ENCODE measurements around the gene PKMYT1. TPM values are rescaled to one million over a fixed set of nuclear protein-coding genes. Genes with fewer than 3 reads are reported as not detected.

PKMYT1 gene
- total RNA-seq, 2 donors from 2014 or later = 5.9 TPM; not detected in 1

DNA sequence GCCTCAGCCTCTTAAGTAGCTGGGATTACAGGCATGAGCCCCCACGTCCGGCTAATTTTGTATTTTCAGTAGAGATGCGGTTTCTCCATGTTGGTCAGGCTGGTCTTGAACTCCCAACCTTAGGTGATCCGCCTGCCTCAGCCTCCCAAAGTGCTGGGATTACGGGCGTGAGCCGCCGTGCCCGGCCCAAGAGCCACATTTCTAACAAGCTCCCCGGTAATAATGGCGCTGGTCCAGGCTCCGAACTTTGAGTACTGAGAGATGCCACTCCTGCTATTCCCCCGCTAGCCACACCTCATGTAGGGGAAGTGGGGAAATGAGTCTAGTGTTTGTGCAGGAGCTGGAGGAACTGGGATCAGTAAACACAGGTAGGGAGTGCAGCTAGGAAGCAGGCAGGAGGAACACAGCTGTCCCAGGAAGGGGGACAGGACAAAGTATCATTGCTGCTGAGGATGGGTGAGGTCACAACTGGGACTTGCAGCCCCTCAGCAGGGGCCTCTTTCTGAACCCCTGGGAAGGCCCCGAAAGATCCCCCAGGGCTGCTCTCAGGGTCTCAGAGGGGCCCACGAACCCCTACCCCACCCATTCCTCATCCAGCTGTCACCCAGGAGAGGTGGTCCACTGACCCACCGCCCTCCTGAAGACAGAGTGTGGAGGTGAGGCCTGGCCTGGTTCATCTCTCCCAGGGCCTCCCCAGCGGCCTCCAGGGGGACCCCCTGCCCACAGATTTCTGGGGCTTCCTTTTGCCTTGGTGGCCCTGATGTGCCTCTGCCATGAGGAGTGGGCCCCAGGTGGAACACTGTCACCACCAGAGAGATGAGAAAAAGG is 19.8 kb downstream of the PKMYT1 start:
- H3K36me3 ChIP-seq = no peaks in the 10 kb centered on the region
- DNase-seq (ENCODE audit: low spot score) (no peak), ATAC-seq (ENCODE audit: insufficient number of reproducible peaks, low FRiP score, low read depth) (no peak)
- H3K4me3 ChIP-seq = no peak overlapping the region
- no peak overlapping the region for H3K27ac ChIP-seq
- no peaks in the 10 kb centered on the region for H3K9me3 ChIP-seq
- H3K4me1 ChIP-seq (ENCODE audit: control insufficient read depth in 1 of 2, low read depth in 2 of 2) = peaks cover 18 to 22% of the 10 kb centered on the region in 2 donors
- H3K27me3 ChIP-seq (replicated peaks; ENCODE audit: insufficient read depth) = peaks cover 16% of the 10 kb centered on the region
- TF ChIP-seq, protein P1, sequence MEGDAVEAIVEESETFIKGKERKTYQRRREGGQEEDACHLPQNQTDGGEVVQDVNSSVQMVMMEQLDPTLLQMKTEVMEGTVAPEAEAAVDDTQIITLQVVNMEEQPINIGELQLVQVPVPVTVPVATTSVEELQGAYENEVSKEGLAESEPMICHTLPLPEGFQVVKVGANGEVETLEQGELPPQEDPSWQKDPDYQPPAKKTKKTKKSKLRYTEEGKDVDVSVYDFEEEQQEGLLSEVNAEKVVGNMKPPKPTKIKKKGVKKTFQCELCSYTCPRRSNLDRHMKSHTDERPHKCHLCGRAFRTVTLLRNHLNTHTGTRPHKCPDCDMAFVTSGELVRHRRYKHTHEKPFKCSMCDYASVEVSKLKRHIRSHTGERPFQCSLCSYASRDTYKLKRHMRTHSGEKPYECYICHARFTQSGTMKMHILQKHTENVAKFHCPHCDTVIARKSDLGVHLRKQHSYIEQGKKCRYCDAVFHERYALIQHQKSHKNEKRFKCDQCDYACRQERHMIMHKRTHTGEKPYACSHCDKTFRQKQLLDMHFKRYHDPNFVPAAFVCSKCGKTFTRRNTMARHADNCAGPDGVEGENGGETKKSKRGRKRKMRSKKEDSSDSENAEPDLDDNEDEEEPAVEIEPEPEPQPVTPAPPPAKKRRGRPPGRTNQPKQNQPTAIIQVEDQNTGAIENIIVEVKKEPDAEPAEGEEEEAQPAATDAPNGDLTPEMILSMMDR (IDR thresholded peaks at IDR 0.05) = no peak

DNA sequence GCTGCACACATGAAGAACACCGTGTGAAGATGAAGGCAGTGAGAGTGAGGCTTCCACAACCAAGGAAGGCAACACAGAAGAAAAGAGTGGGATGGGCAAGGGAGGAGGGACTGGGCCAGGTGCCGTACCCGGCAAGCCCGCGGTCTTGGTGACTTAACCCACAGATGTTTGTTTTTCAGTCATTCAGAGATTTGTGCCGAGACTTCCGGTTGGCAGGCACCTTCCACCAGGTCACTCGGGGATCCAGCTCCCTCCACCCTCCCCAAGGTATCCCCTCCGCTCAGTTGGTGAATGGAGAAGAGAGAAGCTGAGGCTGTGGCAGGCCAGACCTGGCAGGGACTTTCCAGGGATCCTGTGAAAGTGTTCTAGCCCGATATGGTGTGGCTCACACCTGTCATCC is 21.0 kb downstream of the PKMYT1 start:
- TF ChIP-seq, protein P1 (IDR thresholded peaks at IDR 0.05) = no peak
- no peak for DNase-seq (ENCODE audit: low spot score)
- H3K27ac ChIP-seq = no peak overlapping the region
- H3K4me3 ChIP-seq = no peak overlapping the region
- no peaks in the 10 kb centered on the region for H3K36me3 ChIP-seq
- peaks cover 13% of the 10 kb centered on the region for H3K27me3 ChIP-seq (replicated peaks; ENCODE audit: insufficient read depth)
- H3K4me1 ChIP-seq (ENCODE audit: control insufficient read depth in 1 of 2, low read depth in 2 of 2) = peaks cover 11 to 15% of the 10 kb centered on the region in 2 donors
- ATAC-seq (ENCODE audit: insufficient number of reproducible peaks, low FRiP score, low read depth) = no peak
- H3K9me3 ChIP-seq = no peaks in the 10 kb centered on the region

DNA sequence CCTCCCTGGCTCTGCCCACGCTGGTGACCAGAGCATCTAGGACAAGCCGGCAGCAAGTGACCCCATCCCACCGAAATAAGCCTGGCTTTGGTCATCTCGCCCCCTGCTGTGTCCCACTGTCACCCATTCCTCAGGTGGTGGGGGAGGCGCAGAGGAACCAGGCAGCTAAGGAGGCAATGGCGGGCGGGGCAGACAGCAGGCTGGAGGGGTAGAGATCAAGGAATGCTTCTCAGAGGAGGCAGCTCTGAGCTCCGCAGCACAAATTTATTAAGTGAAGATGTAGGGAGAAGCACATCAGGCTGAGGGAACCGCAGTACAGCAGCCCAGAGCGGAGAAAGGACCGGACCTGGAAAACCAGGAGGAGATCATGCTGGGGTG is 23.7 kb downstream of the PKMYT1 start:
- Histone ChIP-seq H3K36me3 (no peaks in the 10 kb centered on the region), H3K4me1 (ENCODE audit: control insufficient read depth in 1 of 2, low read depth in 2 of 2) (no peaks in the 10 kb centered on the region), H3K27ac (no peak overlapping the region), H3K4me3 (no peak overlapping the region), H3K9me3 (no peaks in the 10 kb centered on the region), H3K27me3 (replicated peaks; ENCODE audit: insufficient read depth) (no peaks in the 10 kb centered on the region)
- ATAC-seq (ENCODE audit: insufficient number of reproducible peaks, low FRiP score, low read depth) (no peak), DNase-seq (ENCODE audit: low spot score) (no peak)
- TF ChIP-seq, protein P1 (IDR thresholded peaks at IDR 0.05) = no peak

DNA sequence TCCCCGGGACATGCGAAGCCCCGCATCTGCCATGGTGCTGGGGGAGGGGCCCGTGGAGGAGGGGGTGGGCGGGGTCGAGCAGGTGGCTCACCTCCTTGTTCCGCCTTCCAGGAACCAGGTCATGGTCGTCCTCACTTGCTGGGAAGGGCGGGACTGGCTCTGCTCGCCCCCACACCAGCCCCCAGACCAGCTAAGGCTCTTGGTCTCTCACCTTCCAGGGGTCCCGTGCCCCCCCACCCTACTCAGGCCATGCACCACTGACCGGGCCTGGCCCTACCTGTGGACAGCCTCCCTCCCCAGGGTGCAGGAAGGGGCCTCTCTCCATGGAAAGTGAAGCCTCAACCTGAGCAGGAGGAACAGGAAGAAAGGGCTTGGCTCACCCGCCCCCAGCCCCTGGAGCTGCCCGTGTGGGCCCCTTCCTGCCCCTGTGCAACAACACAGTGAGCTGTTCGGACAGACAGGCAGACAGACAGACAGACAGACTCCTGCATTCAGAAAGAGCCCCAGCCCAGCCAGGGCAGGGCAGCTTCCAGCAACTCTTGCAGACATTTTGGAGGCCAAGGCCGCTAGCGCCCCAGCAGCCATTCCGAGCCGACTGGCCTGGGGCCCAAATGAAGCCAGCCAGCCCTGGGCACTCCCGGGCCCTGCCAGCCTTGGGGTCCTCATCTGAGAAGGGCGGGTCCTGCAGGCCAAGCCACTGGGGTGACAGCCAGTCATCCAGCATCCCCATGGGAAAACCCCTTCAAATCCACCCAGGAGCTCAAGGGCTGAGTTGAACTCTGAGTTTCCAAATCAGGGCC is 24.3 kb downstream of the PKMYT1 start:
- Histone ChIP-seq H3K4me3 (no peak overlapping the region), H3K27me3 (replicated peaks; ENCODE audit: insufficient read depth) (no peaks in the 10 kb centered on the region), H3K9me3 (no peaks in the 10 kb centered on the region), H3K4me1 (ENCODE audit: control insufficient read depth in 1 of 2, low read depth in 2 of 2) (no peaks in the 10 kb centered on the region), H3K36me3 (no peaks in the 10 kb centered on the region), H3K27ac (no peak overlapping the region)
- ATAC-seq (ENCODE audit: insufficient number of reproducible peaks, low FRiP score, low read depth) = no peak
- TF ChIP-seq, protein P1 (IDR thresholded peaks at IDR 0.05) = no peak
- DNase-seq (ENCODE audit: low spot score) = no peak

DNA sequence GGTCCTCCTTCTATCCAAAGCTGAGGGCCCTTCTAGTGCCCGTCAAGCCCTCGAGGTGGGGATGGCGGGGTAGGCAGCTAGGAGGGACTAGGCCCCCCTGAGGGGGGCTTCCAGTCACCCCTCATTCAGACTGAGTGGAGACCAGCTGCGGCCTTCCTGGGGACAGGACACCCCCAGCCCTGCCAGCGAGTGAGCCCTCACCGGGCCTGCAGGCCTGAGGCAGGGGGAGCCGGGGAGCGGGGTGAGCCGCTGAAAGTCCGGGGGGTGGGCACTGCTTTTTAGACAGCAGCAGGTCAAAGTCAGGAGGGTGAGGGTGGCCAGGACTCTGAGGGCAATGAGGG is 24.8 kb downstream of the PKMYT1 start:
- Histone ChIP-seq H3K9me3 (no peaks in the 10 kb centered on the region), H3K4me1 (ENCODE audit: control insufficient read depth in 1 of 2, low read depth in 2 of 2) (no peaks in the 10 kb centered on the region), H3K4me3 (no peak overlapping the region), H3K36me3 (no peaks in the 10 kb centered on the region), H3K27me3 (replicated peaks; ENCODE audit: insufficient read depth) (no peaks in the 10 kb centered on the region), H3K27ac (no peak overlapping the region)
- TF ChIP-seq, protein P1 (IDR thresholded peaks at IDR 0.05) = no peak
- DNase-seq (ENCODE audit: low spot score) = no peak
- no peak for ATAC-seq (ENCODE audit: insufficient number of reproducible peaks, low FRiP score, low read depth)
